ENCODE data around the gene ACBD3.

DNA sequence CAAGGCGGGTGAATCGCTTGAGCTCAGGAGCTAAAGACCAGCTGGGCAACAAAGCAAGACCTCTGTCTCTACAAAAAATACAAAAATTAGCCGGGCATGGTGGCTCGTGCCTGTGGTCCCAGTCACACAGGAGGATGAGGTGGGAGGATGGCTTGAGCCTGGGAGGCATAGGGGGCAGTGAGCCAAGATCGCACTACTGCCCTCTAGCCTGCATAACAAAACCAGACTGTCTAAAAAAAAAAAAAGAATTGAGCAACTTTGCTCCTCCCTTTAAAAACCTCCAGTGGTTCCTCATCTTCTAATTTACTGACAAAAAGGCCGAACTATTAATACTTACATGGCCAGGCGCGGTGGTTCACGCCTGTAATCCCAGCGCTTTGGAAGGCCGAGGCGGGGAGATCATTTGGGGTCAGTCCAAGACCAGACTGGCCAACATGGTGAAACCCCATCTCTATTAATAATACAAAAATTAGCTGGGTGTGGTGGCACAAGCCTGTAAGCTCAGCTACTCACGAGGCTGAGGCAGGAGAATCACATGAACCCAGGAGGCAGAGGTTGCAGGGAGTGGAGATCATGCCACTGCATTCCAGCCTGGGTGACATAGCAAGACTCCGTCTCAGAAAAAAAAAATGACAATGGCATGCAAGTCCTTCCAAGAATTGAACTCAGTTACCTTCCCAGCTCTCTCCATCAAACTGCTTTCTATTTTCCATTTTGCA, 4.4 kb downstream of the ACBD3 start:
- TF ChIP-seq EZH2 (IDR thresholded peaks at IDR 0.05; ENCODE audit: insufficient read depth, poor library complexity, severe bottlenecking), result no peak
- TF ChIP-seq EZH2phosphoT487 (IDR thresholded peaks at IDR 0.05; ENCODE audit: insufficient read depth, low read depth), result no peak
